Mesendoderm (in vitro differentiated cells): ENCODE results near the gene NUPR1.
"Not testable (repeated sequence)": the region's sequence is repeated elsewhere in the genome, so short reads cannot be mapped to it uniquely, and the experiment has no call there.

Experiments used
- DNase-seq: peaks from one replicate; pipeline ENCODE4 v3.0.0; 2013
- H2AK5ac ChIP-seq: 2 replicates; pipeline ENCODE4 v1.6.1; 2013; ENCODE audit warnings: low read length, inconsistent platforms
- H2BK120ac ChIP-seq: 2 replicates; pipeline ENCODE4 v1.6.1; 2013; ENCODE audit warnings: low read depth, mild to moderate bottlenecking, low read length, moderate library complexity, mixed read lengths
- H2BK15ac ChIP-seq: replicated peaks from 2 replicates; pipeline ENCODE4 v1.6.1; 2013; ENCODE audit warnings: low read depth, mild to moderate bottlenecking, moderate library complexity
- H2BK5ac ChIP-seq: 2 replicates; pipeline ENCODE4 v1.6.1; 2013; ENCODE audit warnings: low read length, inconsistent platforms
- H3K18ac ChIP-seq: 2 replicates; pipeline ENCODE4 v1.6.1; 2013; ENCODE audit warnings: mild to moderate bottlenecking, low read length, mixed read lengths
- H3K23ac ChIP-seq: one replicate; pipeline ENCODE4 v1.6.1; 2013; ENCODE audit warnings: low read length
- H3K27ac ChIP-seq: 2 replicates; pipeline ENCODE4 v1.5.1; 2013; ENCODE audit warnings: low read depth, mild to moderate bottlenecking, inconsistent platforms, low read length, moderate library complexity
- H3K27me3 ChIP-seq: 2 replicates; pipeline ENCODE4 v1.6.1; 2013; ENCODE audit warnings: low read length, control low read depth, mild to moderate bottlenecking, inconsistent platforms; ENCODE audit not compliant: insufficient read depth, poor library complexity
- H3K36me3 ChIP-seq: 2 replicates; pipeline ENCODE4 v1.6.1; 2013; ENCODE audit warnings: low read length, inconsistent platforms; ENCODE audit not compliant: control insufficient read depth, insufficient read depth
- H3K4ac ChIP-seq: one replicate; pipeline ENCODE4 v1.6.1; 2013; ENCODE audit warnings: low read depth, mild to moderate bottlenecking, low read length, moderate library complexity
- H3K4me1 ChIP-seq: 2 replicates; pipeline ENCODE4 v1.6.1; 2013; ENCODE audit warnings: low read depth, low read length, inconsistent platforms; ENCODE audit not compliant: control insufficient read depth
- H3K4me2 ChIP-seq: 2 replicates; pipeline ENCODE4 v1.6.1; 2013; ENCODE audit warnings: low read length
- H3K4me3 ChIP-seq: 2 replicates; pipeline ENCODE4 v1.5.1; 2013; ENCODE audit warnings: mild to moderate bottlenecking, low read length
- H3K56ac ChIP-seq: one replicate; pipeline ENCODE4 v1.6.1; 2013; ENCODE audit warnings: low read length
- H3K79me1 ChIP-seq: 2 replicates; pipeline ENCODE4 v1.6.1; 2013; ENCODE audit warnings: low read length, inconsistent platforms
- H3K79me2 ChIP-seq: 2 replicates; pipeline ENCODE4 v1.6.1; 2013; ENCODE audit warnings: mild to moderate bottlenecking, low read length; ENCODE audit not compliant: control insufficient read depth, insufficient read depth
- H3K9ac ChIP-seq: 2 replicates; pipeline ENCODE4 v1.6.1; 2013; ENCODE audit warnings: low read length, inconsistent platforms
- H4K5ac ChIP-seq: one replicate; pipeline ENCODE4 v1.6.1; 2013; ENCODE audit warnings: low read length
- H4K8ac ChIP-seq: one replicate; pipeline ENCODE4 v1.6.1; 2013; ENCODE audit warnings: low read depth, mild to moderate bottlenecking, control low read depth, low read length, moderate library complexity
- WGBS: extraction: QIAGEN DNeasy Blood & Tissue Kit; methylation state at CpG from one replicate; pipeline ENCODE4 v1.1.7; 2013; ENCODE audit warnings: low lambda C conversion rate, missing lambda C conversion rate; ENCODE audit not compliant: insufficient coverage; ENCODE audit errors: extremely low coverage; 5-methylcytosine and 5-hydroxymethylcytosine counted together

Gene NUPR1

DNA sequence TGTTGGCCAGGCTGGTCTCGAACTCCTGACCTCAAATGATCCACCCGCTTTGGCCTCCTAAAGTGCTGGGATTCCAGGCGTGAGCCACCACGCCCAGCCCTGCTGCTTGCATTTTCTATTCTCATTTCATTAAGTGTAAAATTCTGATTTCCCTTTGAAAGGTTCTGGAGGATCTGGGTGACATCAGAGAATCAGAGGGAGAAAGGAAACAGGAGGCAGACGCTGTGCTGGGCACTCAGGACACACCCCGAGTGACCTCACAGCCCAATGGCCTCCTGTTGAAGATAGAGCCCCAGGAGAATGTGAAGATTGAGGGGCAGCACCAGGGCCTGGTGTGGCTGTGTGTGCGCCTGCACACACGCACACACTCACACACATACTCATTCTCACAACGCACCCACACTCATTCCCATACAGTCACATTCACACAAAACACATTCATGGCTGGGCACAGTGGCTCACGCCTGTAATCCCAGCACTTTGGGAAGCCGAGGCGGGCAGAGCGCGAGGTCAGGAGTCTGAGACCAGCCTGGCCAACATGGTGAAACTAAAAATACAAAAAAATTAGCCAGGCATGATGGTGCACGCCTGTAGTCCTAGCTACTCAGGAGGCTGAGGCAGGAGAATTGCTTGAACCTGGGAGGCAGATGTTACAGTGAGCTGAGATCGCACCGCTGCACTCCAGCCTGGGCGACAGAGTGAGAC, 38.1 kb downstream of the NUPR1 start:
- not testable (repeated sequence) for H3K27me3 ChIP-seq, H3K56ac ChIP-seq, H2AK5ac ChIP-seq, H2BK15ac ChIP-seq, H2BK120ac ChIP-seq, H3K4me3 ChIP-seq, H2BK5ac ChIP-seq, DNase-seq, H3K79me2 ChIP-seq, H3K36me3 ChIP-seq, H3K4ac ChIP-seq, H3K18ac ChIP-seq, H3K4me1 ChIP-seq, H3K27ac ChIP-seq, H4K8ac ChIP-seq, H3K23ac ChIP-seq, H3K79me1 ChIP-seq, H3K9ac ChIP-seq, H3K4me2 ChIP-seq, H4K5ac ChIP-seq
- no CpG with 5 or more reads among the region's 18 CpGs for WGBS

DNA sequence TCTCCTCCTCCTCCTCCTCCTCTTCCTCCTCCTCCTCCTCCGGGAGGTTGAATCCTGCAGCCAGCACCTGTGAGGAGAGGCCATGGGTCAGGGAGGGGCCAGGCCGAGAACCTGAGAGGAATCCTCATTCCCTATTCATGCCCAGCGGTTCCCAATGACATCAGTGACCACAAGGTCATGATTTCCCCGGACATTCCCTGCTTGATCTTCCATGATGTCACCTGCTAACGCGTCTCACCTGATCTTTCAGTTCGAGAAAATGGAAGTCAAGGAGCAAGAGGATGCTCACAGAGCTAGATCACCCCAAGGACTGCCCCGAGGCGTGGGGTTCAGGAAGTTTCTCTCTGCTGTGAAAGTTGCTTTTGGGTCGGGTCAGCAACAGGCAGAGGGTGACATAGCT, 38.9 kb downstream of the NUPR1 start:
- H3K79me1 ChIP-seq = no peaks in the 10 kb centered on the region
- H4K5ac ChIP-seq = no peak overlapping the region
- H3K27me3 ChIP-seq = no peaks in the 10 kb centered on the region
- H3K18ac ChIP-seq = no peak overlapping the region
- peak; percentile 8 for DNase-seq
- H3K23ac ChIP-seq = no peak overlapping the region
- H2BK15ac ChIP-seq = no peak overlapping the region
- no peak overlapping the region for H3K4me2 ChIP-seq
- no peak overlapping the region for H3K27ac ChIP-seq
- no peak overlapping the region for H3K4ac ChIP-seq
- H4K8ac ChIP-seq = no peak overlapping the region
- no peak overlapping the region for H3K9ac ChIP-seq
- no peak overlapping the region for H3K4me3 ChIP-seq
- H3K79me2 ChIP-seq = no peaks in the 10 kb centered on the region
- WGBS = no CpG with 5 or more reads among the region's 10 CpGs
- H2AK5ac ChIP-seq = no peak overlapping the region
- no peak overlapping the region for H2BK5ac ChIP-seq
- no peak overlapping the region for H2BK120ac ChIP-seq
- H3K4me1 ChIP-seq = no peaks in the 10 kb centered on the region
- H3K36me3 ChIP-seq = no peaks in the 10 kb centered on the region
- H3K56ac ChIP-seq = no peak overlapping the region

DNA sequence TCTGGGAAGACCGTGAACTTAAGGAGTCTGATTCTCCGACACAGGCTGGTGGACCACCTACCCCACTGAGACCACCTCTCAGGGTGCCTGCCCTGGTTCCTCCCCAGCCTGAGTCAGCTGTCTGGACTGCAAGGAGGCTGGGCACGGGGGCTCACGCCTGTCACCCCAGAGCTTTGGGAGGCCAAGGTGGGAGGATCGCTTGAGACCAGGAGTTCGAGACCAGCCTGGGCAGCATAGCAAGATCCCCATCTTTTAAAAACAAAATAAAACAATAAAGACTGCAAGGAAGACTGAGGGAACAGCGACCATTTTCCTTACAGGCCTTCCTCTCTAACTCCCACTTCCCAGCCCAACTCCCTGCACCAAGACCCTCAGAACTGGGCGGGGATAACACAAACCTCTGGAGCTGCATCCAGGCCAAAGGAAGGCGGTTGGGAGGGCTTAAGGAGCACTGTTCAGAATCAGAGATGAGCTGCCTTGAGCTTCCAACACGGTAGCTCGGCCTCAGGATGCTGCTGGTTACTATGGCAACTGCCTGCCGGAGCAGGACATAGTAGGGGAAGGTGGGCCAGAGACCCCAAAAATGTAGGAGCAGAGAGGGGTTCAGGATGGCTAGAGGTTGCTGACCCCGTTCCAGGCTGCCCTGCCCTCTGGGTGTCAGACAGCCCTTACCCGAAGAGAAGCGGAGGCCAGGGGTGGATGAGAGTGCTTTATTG, 40.0 kb downstream of the NUPR1 start:
- Histone ChIP-seq H4K8ac (no peak overlapping the region), H3K4ac (no peak overlapping the region), H3K36me3 (no peaks in the 10 kb centered on the region), H2BK5ac (no peak overlapping the region), H3K56ac (no peak overlapping the region), H3K23ac (no peak overlapping the region), H3K79me1 (no peaks in the 10 kb centered on the region), H4K5ac (no peak overlapping the region), H3K9ac (no peak overlapping the region), H3K27me3 (no peaks in the 10 kb centered on the region), H3K18ac (no peak overlapping the region), H2AK5ac (no peak overlapping the region), H3K79me2 (no peaks in the 10 kb centered on the region), H2BK15ac (no peak overlapping the region), H3K4me3 (no peak overlapping the region), H3K27ac (no peak overlapping the region), H2BK120ac (no peak overlapping the region), H3K4me1 (no peaks in the 10 kb centered on the region), H3K4me2 (no peak overlapping the region)
- no peak for DNase-seq
- WGBS = no CpG with 5 or more reads among the region's 15 CpGs

DNA sequence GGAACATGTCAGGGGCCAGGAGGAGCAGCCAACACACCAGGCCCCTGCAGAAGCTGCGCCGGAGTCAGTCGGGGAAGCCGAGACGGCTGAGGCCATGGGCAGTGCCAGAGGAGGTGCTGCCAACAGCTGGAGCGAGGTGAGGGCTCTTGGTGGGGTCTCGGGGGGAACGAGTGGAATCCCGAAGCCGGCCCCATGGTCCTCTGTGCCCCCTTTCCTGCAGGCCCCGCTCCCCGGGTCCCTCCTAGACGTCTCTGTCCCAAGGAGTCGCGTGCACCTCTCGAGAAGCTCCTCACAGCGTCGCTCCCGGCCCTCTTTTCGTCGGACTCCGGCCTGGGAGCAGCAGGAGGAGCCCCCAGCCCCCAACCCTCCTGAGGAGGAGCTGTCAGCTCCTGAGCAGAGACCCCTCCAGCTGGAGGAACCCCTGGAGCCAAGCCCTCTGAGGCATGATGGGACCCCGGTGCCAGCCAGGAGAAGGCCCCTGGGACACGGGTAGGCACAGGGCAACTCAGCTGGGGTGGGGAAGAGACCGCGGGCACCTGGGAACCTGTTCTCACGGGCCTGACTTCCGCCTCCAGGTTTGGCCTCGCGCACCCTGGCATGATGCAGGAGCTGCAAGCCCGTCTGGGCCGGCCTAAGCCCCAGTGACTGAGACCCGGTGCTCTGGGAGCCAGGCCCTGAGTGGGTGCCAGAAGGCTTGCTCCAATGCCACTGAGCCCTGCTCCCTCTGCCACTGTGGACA, 40.7 kb downstream of the NUPR1 start:
- WGBS = no CpG with 5 or more reads among the region's 33 CpGs
- DNase-seq = no peak

DNA sequence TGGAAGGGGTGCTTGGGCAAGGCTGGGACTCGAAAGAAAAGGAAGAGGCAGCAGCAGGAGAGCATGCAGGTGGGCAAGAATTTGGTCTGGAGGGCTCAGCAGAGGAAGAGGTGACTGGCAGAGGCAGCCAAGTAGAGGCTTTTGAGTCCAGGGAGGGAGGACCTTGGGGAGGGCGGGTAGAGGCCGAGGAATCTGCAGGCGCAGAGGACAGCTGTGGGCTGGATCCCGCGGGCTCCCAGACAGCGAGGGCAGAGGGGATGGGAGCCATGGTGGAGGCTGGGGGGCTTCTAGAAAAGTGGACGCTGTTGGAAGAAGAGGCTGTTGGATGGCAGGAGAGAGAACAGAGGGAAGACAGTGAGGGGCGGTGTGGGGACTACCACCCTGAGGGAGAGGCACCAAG, 41.4 kb downstream of the NUPR1 start:
- Histone ChIP-seq H3K23ac (no peak overlapping the region), H3K27ac (no peak overlapping the region), H3K4me1 (no peaks in the 10 kb centered on the region), H2AK5ac (no peak overlapping the region), H2BK120ac (no peak overlapping the region), H2BK15ac (no peak overlapping the region), H3K56ac (no peak overlapping the region), H3K18ac (no peak overlapping the region), H4K8ac (no peak overlapping the region), H3K27me3 (no peaks in the 10 kb centered on the region), H3K9ac (no peak overlapping the region), H3K36me3 (no peaks in the 10 kb centered on the region), H4K5ac (no peak overlapping the region), H3K4me3 (no peak overlapping the region), H2BK5ac (no peak overlapping the region), H3K4me2 (no peak overlapping the region), H3K79me1 (no peaks in the 10 kb centered on the region), H3K4ac (no peak overlapping the region), H3K79me2 (no peaks in the 10 kb centered on the region)
- no CpG with 5 or more reads among the region's 9 CpGs for WGBS
- no peak for DNase-seq

More for the DNA sequence above, 40.7 kb downstream of the NUPR1 start:
- H4K8ac ChIP-seq = no peak overlapping the region
- H3K56ac ChIP-seq = no peak overlapping the region
- H3K4ac ChIP-seq = no peak overlapping the region
- H3K36me3 ChIP-seq = no peaks in the 10 kb centered on the region
- H2BK120ac ChIP-seq = no peak overlapping the region
- no peaks in the 10 kb centered on the region for H3K27me3 ChIP-seq
- no peak overlapping the region for H3K23ac ChIP-seq
- H3K9ac ChIP-seq = no peak overlapping the region
- H2BK15ac ChIP-seq = no peak overlapping the region
- H3K79me1 ChIP-seq = no peaks in the 10 kb centered on the region
- H2AK5ac ChIP-seq = no peak overlapping the region
- no peak overlapping the region for H3K18ac ChIP-seq
- H2BK5ac ChIP-seq = no peak overlapping the region
- H3K4me3 ChIP-seq = no peak overlapping the region
- H3K27ac ChIP-seq = no peak overlapping the region
- H3K79me2 ChIP-seq = no peaks in the 10 kb centered on the region
- no peak overlapping the region for H3K4me2 ChIP-seq
- no peaks in the 10 kb centered on the region for H3K4me1 ChIP-seq
- H4K5ac ChIP-seq = no peak overlapping the region
